Fibroblast of lung (primary cell): Measurements from ENCODE around the gene RIPK1.

ENCODE experiments used
- CTCF ChIP-seq, 2 donors: IDR thresholded peaks in 1 of 2; conservative IDR thresholded peaks in 1 of 2; 1 replicate in 1 of 2; 2 replicates in 1 of 2; pipeline ENCODE4 v1.5.1; 2011 to 2012; ENCODE audit warnings: low read length in 2 of 2, control low read depth in 1 of 2, inconsistent platforms in 1 of 2, low read depth in 1 of 2, mild to moderate bottlenecking in 1 of 2
- EZH2 ChIP-seq: IDR thresholded peaks from 2 replicates; pipeline ENCODE4 v1.5.1; 2012; ENCODE audit warnings: low read length, control low read depth, mild to moderate bottlenecking; ENCODE audit errors: missing control alignments

GRCh38 chr6:3052481-3053230 lies 15.6 kb upstream of the RIPK1 start:
- TF ChIP-seq CTCF (conservative IDR thresholded peaks at IDR 0.05 in 1 of 2, IDR thresholded peaks at IDR 0.05 in 1 of 2; ENCODE audit: low read depth in 1 of 2, low read length in 2 of 2) (no peak), EZH2 (no peak)
